ENCODE results near the gene FAS. TPM values are rescaled to one million over a fixed set of nuclear protein-coding genes. Genes with fewer than 3 reads are reported as not detected.

Gene FAS
- total RNA-seq, 4 donors from 2014 or later: 15.0 to 27.5 (median 19.6) TPM

DNA sequence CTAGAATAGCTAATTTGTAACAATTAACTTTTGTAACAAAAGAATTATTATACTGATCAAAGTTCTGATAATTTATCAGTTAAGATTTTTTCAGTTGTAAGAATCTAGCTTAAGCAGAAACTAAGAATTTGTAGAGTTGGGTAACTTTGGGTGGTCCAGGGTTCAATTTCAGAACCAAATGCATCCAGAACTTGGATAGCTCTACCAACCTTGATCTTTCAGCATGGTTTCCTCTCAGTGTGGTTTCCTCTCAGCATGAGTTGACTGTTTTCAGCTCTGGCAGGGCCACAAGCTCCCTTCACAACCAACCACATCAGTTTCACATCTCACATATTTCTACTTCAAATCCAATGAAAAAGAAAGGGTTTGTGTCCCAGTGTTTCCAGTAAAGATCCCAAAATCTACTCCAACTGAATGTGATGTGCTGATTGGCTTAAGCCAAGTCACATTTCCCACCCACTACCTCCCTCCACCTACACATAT lies 3.3 kb upstream of the FAS start:
- H3K4me3 ChIP-seq: no peak overlapping the region
- no peaks in the 10 kb centered on the region for H3K27me3 ChIP-seq
- H3K4me1 ChIP-seq: peaks cover 19 to 83% (median 25%) of the 10 kb centered on the region in 3 donors
- H3K27ac ChIP-seq: peak overlapping the region in 3 of 4 donors; percentile 52 to 95 (median 88)
- H3K9me3 ChIP-seq: no peaks in the 10 kb centered on the region
- no peak for ATAC-seq
- no peak for TF ChIP-seq EP300 (IDR thresholded peaks at IDR 0.05)
- TF ChIP-seq, protein P1, sequence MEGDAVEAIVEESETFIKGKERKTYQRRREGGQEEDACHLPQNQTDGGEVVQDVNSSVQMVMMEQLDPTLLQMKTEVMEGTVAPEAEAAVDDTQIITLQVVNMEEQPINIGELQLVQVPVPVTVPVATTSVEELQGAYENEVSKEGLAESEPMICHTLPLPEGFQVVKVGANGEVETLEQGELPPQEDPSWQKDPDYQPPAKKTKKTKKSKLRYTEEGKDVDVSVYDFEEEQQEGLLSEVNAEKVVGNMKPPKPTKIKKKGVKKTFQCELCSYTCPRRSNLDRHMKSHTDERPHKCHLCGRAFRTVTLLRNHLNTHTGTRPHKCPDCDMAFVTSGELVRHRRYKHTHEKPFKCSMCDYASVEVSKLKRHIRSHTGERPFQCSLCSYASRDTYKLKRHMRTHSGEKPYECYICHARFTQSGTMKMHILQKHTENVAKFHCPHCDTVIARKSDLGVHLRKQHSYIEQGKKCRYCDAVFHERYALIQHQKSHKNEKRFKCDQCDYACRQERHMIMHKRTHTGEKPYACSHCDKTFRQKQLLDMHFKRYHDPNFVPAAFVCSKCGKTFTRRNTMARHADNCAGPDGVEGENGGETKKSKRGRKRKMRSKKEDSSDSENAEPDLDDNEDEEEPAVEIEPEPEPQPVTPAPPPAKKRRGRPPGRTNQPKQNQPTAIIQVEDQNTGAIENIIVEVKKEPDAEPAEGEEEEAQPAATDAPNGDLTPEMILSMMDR (IDR thresholded peaks at IDR 0.05): no peak
- TF ChIP-seq POLR2A (IDR thresholded peaks at IDR 0.05): no peak
- H3K36me3 ChIP-seq: no peaks in the 10 kb centered on the region

DNA sequence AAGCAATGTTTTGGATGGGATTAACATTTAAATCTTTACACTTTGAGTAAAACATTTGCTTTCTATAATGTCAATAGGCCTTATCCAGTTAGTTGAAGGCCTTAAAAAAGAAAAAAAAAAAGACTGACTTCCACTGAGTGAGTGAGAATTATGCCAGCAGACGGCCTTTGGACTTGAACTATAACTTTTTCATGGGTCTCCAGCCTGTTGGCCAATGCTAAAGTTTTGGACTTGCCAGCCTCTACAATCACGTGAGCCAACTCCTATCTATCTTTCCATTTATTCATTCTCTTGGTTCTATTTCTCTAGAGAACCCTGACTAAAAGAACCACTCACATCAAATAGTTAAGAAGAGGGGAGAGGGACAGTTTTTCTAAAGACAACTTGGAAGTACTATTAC lies 2.8 kb upstream of the FAS start:
- Histone ChIP-seq H3K36me3 (no peaks in the 10 kb centered on the region), H3K9me3 (no peaks in the 10 kb centered on the region), H3K4me3 (no peak overlapping the region), H3K4me1 (peaks cover 16 to 85% (median 25%) of the 10 kb centered on the region in 3 donors), H3K27me3 (no peaks in the 10 kb centered on the region), H3K27ac (peak overlapping the region in 3 of 4 donors; percentile 52 to 95 (median 88))
- TF ChIP-seq, protein P1 (IDR thresholded peaks at IDR 0.05): no peak
- TF ChIP-seq POLR2A (IDR thresholded peaks at IDR 0.05): no peak
- TF ChIP-seq EP300 (IDR thresholded peaks at IDR 0.05): no peak
- no peak for TF ChIP-seq POLR2AphosphoS5 (IDR thresholded peaks at IDR 0.05)
- WGBS, 2 donors (ENCODE audit: low coverage in 1 of 2): 30 to 67% methylated on average over 2 of the region's 2 CpGs
- no peak for ATAC-seq

DNA sequence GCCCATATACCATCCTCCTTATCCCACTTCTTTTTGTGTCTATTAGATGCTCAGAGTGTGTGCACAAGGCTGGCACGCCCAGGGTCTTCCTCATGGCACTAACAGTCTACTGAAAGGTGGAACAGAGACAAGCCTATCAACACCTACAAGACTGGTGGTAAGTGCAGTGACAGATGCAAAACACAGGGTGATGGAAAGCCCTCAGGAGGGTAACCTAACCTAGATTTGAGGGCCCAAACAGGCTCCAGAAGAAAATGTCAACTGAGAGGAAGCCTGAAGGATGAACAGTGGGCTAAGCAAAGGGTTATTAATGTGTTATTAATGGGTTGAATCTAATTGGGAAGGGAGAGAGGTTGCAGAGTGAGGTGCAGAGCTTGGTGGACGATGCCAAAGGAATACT lies 1.2 kb upstream of the FAS start:
- Histone ChIP-seq H3K9me3 (no peaks in the 10 kb centered on the region), H3K4me3 (peak overlapping the region in 1 of 2 donors; percentile 79), H3K36me3 (no peaks in the 10 kb centered on the region), H3K4me1 (peaks cover 8 to 83% (median 22%) of the 10 kb centered on the region in 3 donors), H3K27ac (peak overlapping the region; percentile 79 to 97 (median 96)), H3K27me3 (no peaks in the 10 kb centered on the region)
- WGBS, 2 donors (ENCODE audit: low coverage in 1 of 2): 8 to 59% methylated on average over 1 to 2 of the region's 2 CpGs
- ATAC-seq: no peak
- TF ChIP-seq POLR2A (IDR thresholded peaks at IDR 0.05): no peak
- TF ChIP-seq, protein P1 (IDR thresholded peaks at IDR 0.05): no peak
- TF ChIP-seq EP300 (IDR thresholded peaks at IDR 0.05): no peak
- TF ChIP-seq POLR2AphosphoS5 (IDR thresholded peaks at IDR 0.05): no peak

DNA sequence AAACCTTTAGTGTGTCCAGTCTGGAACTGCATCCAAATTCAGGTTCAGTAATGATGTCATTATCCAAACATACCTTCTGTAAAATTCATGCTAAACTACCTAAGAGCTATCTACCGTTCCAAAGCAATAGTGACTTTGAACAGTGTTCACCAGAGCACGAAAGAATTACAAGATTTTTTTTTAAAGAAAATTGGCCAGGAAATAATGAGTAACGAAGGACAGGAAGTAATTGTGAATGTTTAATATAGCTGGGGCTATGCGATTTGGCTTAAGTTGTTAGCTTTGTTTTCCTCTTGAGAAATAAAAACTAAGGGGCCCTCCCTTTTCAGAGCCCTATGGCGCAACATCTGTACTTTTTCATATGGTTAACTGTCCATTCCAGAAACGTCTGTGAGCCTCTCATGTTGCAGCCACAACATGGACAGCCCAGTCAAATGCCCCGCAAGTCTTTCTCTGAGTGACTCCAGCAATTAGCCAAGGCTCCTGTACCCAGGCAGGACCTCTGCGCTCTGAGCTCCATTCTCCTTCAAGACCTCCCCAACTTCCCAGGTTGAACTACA lies 694 bp upstream of the FAS start:
- Histone ChIP-seq H3K4me3 (peak overlapping the region; percentile 72 to 79), H3K36me3 (no peaks in the 10 kb centered on the region), H3K27me3 (no peaks in the 10 kb centered on the region), H3K27ac (peak overlapping the region; percentile 79 to 97 (median 96)), H3K4me1 (peaks cover 4 to 82% (median 22%) of the 10 kb centered on the region in 3 donors), H3K9me3 (no peaks in the 10 kb centered on the region)
- peak; percentile 66 for TF ChIP-seq POLR2AphosphoS5 (IDR thresholded peaks at IDR 0.05)
- TF ChIP-seq, protein P1 (IDR thresholded peaks at IDR 0.05): no peak
- TF ChIP-seq EP300 (IDR thresholded peaks at IDR 0.05): no peak
- peak in 1 of 2 donors; percentile 15 for TF ChIP-seq POLR2A (IDR thresholded peaks at IDR 0.05)
- ATAC-seq: peak; percentile 64
- WGBS, 2 donors (ENCODE audit: low coverage in 1 of 2): 1 to 4% methylated on average over 5 to 7 of the region's 8 CpGs
